GM12891 (cell line): Measurements from ENCODE around the gene RUFY3.

Experiments used
- PAX5 ChIP-seq: IDR thresholded peaks from 2 replicates; pipeline ENCODE4 v1.6.1; 2011; ENCODE audit warnings: low read length, moderate library complexity, mild to moderate bottlenecking; ENCODE audit not compliant: insufficient read depth, severe bottlenecking
- POLR2A ChIP-seq: IDR thresholded peaks from 2 replicates; pipeline ENCODE4 v1.6.1; 2011; ENCODE audit warnings: low read depth, low read length, control low read depth
- POLR2AphosphoS5 ChIP-seq: IDR thresholded peaks from 2 replicates; pipeline ENCODE4 v1.6.1; 2011; ENCODE audit warnings: low read depth, low read length, control low read depth
- POU2F2 ChIP-seq: IDR thresholded peaks from 2 replicates; pipeline ENCODE4 v1.6.1; 2011; ENCODE audit warnings: low read depth, mild to moderate bottlenecking, control low read depth, low read length, moderate library complexity
- SPI1 ChIP-seq: IDR thresholded peaks from 2 replicates; pipeline ENCODE4 v1.6.1; 2011; ENCODE audit warnings: low read depth, low read length, control low read depth
- TAF1 ChIP-seq: IDR thresholded peaks from 2 replicates; pipeline ENCODE4 v1.6.1; 2011; ENCODE audit warnings: low read depth, low read length, control low read depth

DNA sequence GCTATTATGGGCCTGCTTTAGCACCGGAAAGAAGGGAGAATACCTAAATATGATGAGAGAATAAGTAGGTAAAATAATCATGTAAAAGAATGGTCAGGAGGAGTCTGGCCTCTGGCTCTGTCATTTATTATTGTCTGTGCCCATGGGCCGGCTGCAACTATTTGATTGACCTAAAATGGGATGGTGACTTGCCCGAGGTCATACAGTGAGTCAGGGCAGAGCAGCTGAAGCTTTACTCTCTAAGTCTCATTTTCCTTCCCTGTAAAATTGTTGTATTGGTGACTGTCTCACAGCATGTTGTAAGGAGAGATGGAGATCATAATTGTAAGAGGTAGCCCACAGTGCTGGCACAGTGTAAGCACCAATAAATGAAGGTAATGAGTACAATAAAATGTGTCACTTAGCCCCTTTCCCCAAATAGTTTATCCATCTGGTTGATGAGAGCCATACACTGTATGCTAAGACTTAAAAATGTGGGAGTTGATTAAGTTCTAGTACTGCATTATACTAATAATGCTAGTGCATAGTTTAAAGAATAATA, 39.6 kb downstream of the RUFY3 start:
- TF ChIP-seq POLR2A (no peak), TAF1 (no peak), SPI1 (no peak), POU2F2 (no peak), POLR2AphosphoS5 (no peak), PAX5 (no peak)
